Naive thymus-derived CD4-positive, alpha-beta T cell (primary cell): ENCODE results near the gene KLHL22. TPM values are rescaled to one million over a fixed set of nuclear protein-coding genes. Genes with fewer than 3 reads are reported as not detected.

Experiments
- ATAC-seq: fragments of 150-1000 bp; cut with Tn5 transposase; 2 replicates; pipeline ENCODE4 v1.10.0; 2021; ENCODE audit warnings: mild to moderate bottlenecking, moderate library complexity
- CTCF ChIA-PET: fragments of 350-600 bp; sonication (Branson Sonifier 250); formaldehyde crosslinking; loops from one replicate; lab custom pipeline; 2021; ENCODE audit warnings: antibody characterized with exemption; lab: Charles Lee
- POLR2A ChIA-PET: fragments of 350-600 bp; sonication (Branson Sonifier 250); formaldehyde crosslinking; loops from one replicate; lab custom pipeline; 2021; ENCODE audit warnings: antibody characterized with exemption, inconsistent platforms; lab: Charles Lee
- DNase-seq, 9 donors: peaks; one replicate each; pipeline versions ENCODE4 v3.0.0 to v3.0.0-alpha.2; 2020 to 2022; ENCODE audit warnings: mixed read lengths in 1 of 9
- H3K27ac ChIP-seq: one replicate; pipeline ENCODE4 v1.7.0; 2013; ENCODE audit warnings: mild to moderate bottlenecking, low read depth, low read length, moderate library complexity
- H3K27me3 ChIP-seq, 2 donors: one replicate each; pipeline ENCODE4 v1.7.0; 2013; ENCODE audit warnings: low read length in 2 of 2, mild to moderate bottlenecking in 2 of 2, moderate library complexity in 2 of 2; ENCODE audit not compliant: control insufficient read depth in 2 of 2, insufficient read depth in 2 of 2
- H3K36me3 ChIP-seq, 3 experiments: 1 replicate in 2 of 3; 2 replicates in 1 of 3; pipeline ENCODE4 v1.7.0; 2013; ENCODE audit warnings: low read length in 3 of 3, mild to moderate bottlenecking in 3 of 3, moderate library complexity in 1 of 3; ENCODE audit not compliant: insufficient read depth in 3 of 3, control insufficient read depth in 2 of 3
- H3K4me1 ChIP-seq, 2 donors: one replicate each; pipeline ENCODE4 v1.7.0; 2013; ENCODE audit warnings: low read length in 2 of 2, mild to moderate bottlenecking in 2 of 2, moderate library complexity in 1 of 2; ENCODE audit not compliant: control insufficient read depth in 2 of 2, insufficient read depth in 2 of 2
- H3K4me3 ChIP-seq: 2 replicates; pipeline ENCODE4 v1.7.0; 2013; ENCODE audit warnings: mild to moderate bottlenecking, low read length
- H3K9me3 ChIP-seq, 3 experiments: 1 replicate in 2 of 3; 2 replicates in 1 of 3; pipeline ENCODE4 v1.7.0; 2013; ENCODE audit warnings: low read length in 3 of 3; ENCODE audit not compliant: control insufficient read depth in 2 of 3
- H3K27ac Mint-ChIP-seq, 9 donors: one replicate each; pipeline ENCODE4 v1.8.0; 2020 to 2022; ENCODE audit warnings: mixed read lengths in 9 of 9, mild to moderate bottlenecking in 8 of 9, moderate library complexity in 5 of 9, inconsistent platforms in 2 of 9
- H3K27me3 Mint-ChIP-seq, 5 donors: one replicate each; pipeline ENCODE4 v1.8.0; 2021 to 2022; ENCODE audit warnings: mixed read lengths in 5 of 5, mild to moderate bottlenecking in 1 of 5
- H3K36me3 Mint-ChIP-seq, 5 donors: one replicate each; pipeline ENCODE4 v1.8.0; 2020 to 2022; ENCODE audit warnings: mixed read lengths in 5 of 5, mild to moderate bottlenecking in 3 of 5, inconsistent platforms in 1 of 5
- H3K4me1 Mint-ChIP-seq, 7 donors: one replicate each; pipeline ENCODE4 v1.8.0; 2020 to 2022; ENCODE audit warnings: mixed read lengths in 7 of 7, mild to moderate bottlenecking in 3 of 7, inconsistent platforms in 1 of 7
- H3K4me3 Mint-ChIP-seq, 10 donors: one replicate each; pipeline ENCODE4 v1.8.0; 2020 to 2022; ENCODE audit warnings: mild to moderate bottlenecking in 10 of 10, mixed read lengths in 10 of 10, moderate library complexity in 6 of 10, inconsistent platforms in 2 of 10
- H3K9me3 Mint-ChIP-seq, 11 donors: one replicate each; pipeline ENCODE4 v1.8.0; 2020 to 2022; ENCODE audit warnings: mixed read lengths in 11 of 11, mild to moderate bottlenecking in 4 of 11, inconsistent platforms in 1 of 11, moderate library complexity in 1 of 11
- intact Hi-C, 2 donors: fragments of 100-400 bp; cut with micrococcal nuclease; formaldehyde crosslinking; loops; one replicate each; pipeline ENCODE4 v1.15.1; 2023
- polyA plus RNA-seq, 2 donors: library from polyadenylated mRNA; unstranded; fragments of 300-500 nt; fragmentation: Illumina TruSeq; gene quantifications; one replicate each; pipeline ENCODE4 v1.2.3, GENCODE V29; 2021
- total RNA-seq, 6 experiments: library from RNA in 5 of 6; stranded (reverse) in 5 of 6; gene quantifications; 1 replicate in 5 of 6; 2 replicates in 1 of 6; pipeline ENCODE4 v1.2.3 and lab custom pipeline; 2021 to 2026

KLHL22 gene
- total and polyA plus RNA-seq, 7 experiments from 2014 or later, result 20.6 to 71.3 (median 40.0) TPM

DNA sequence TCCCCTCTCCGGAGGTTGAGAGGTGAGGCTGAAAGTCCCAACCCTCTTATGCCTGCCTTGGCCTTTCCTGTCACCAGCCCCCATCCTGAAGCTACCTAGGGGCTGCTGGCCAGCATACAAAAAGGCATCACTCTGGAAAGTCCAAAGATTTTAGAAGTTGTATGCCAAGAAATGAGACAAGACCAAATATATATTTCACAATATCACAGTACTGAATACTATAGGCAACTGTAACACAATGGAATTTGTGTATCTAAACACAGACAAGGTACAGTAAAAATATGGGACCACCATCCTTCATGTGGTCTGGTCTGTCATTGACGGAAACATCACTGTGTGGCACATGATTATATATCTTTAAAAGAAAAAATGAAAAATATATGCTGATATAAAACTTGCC, 4.2 kb downstream of the KLHL22 start:
- Mint-ChIP-seq H3K4me1 (peaks cover 47 to 75% (median 68%) of the 10 kb centered on the region in 7 donors), H3K4me3 (peak overlapping the region in 2 of 10 donors; percentile 51 to 87), H3K27ac (peak overlapping the region in 6 of 9 donors; percentile 20 to 89 (median 54)), H3K27me3 (no peaks in the 10 kb centered on the region), H3K9me3 (no peaks in the 10 kb centered on the region), H3K36me3 (peaks cover 2 to 19% (median 7%) of the 10 kb centered on the region in 5 donors)
- ChIA-PET POLR2A (interaction anchor here (1.1 to 2.4 kb wide), 3 partner anchors 21 to 79 kb away, joined by 3 to 14 read pairs (median 9); no protein-coding TSS in a partner anchor), CTCF (interaction anchor here (1.5 kb wide), 1 partner anchor 28 kb away, joined by 3 read pairs; no protein-coding TSS in a partner anchor)
- ATAC-seq, result no peak
- no peak for DNase-seq
- H3K4me1 ChIP-seq, result peaks cover 9 to 49% of the 10 kb centered on the region in 2 donors
- H3K27ac ChIP-seq, result peak overlapping the region; percentile 43
- no peaks in the 10 kb centered on the region for H3K27me3 ChIP-seq
- intact Hi-C loops, result loop anchor here (10.0 kb wide), 2 partner anchors 167 to 363 kb away; partner anchors contain the start of genes DGCR6L (in 1 of the 2), PI4KA (in 1 of the 2) and SNAP29 (in 1 of the 2)
- H3K9me3 ChIP-seq, result no peaks in the 10 kb centered on the region
- no peak overlapping the region for H3K4me3 ChIP-seq
- H3K36me3 ChIP-seq, result peaks cover 0 to 16% (median 0%) of the 10 kb centered on the region in 3 experiments

DNA sequence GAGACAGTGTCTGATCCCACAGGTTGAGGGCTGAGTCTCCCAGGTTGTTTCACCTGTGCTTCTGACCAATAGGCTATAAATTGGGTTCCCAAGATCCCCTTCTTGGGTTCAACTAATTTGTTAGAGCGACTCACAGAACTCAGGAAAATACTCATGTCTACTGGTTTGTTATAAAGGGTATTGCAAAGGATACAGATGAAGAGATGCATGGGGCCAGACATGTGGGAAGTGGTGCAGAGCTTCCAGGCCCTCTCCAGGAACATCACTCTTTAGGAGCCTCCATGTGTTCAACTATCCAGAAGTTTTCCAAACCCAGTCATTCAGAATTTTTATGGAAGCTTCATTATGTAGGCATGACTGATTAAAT, 4.7 kb downstream of the KLHL22 start:
- no peaks in the 10 kb centered on the region for H3K27me3 Mint-ChIP-seq
- H3K4me1 ChIP-seq, result peaks cover 6 to 48% of the 10 kb centered on the region in 2 donors
- peaks cover 6 to 22% (median 10%) of the 10 kb centered on the region in 5 donors for H3K36me3 Mint-ChIP-seq
- peaks cover 45 to 78% (median 71%) of the 10 kb centered on the region in 7 donors for H3K4me1 Mint-ChIP-seq
- intact Hi-C loops, result loop anchor here (10.0 kb wide), 2 partner anchors 166 to 364 kb away; partner anchors contain the start of genes DGCR6L (in 1 of the 2), PI4KA (in 1 of the 2) and SNAP29 (in 1 of the 2)
- no peak overlapping the region for H3K4me3 ChIP-seq
- H3K27ac ChIP-seq, result peak overlapping the region; percentile 43
- DNase-seq, result no peak
- H3K27ac Mint-ChIP-seq, result peak overlapping the region in 6 of 9 donors; percentile 20 to 83 (median 50)
- H3K9me3 Mint-ChIP-seq, result no peaks in the 10 kb centered on the region
- no peak for ATAC-seq
- H3K36me3 ChIP-seq, result peaks cover 0 to 16% (median 0%) of the 10 kb centered on the region in 3 experiments
- peak overlapping the region in 5 of 10 donors; percentile 11 to 60 (median 37) for H3K4me3 Mint-ChIP-seq
- ChIA-PET POLR2A (interaction anchor here (1.1 to 2.4 kb wide), 2 partner anchors 20 to 27 kb away, joined by 3 to 14 read pairs; no protein-coding TSS in a partner anchor), CTCF (interaction anchor here (0.6 to 1.7 kb wide), 3 partner anchors 14 to 211 kb away, joined by 3 read pairs; no protein-coding TSS in a partner anchor)
- H3K9me3 ChIP-seq, result no peaks in the 10 kb centered on the region
- no peaks in the 10 kb centered on the region for H3K27me3 ChIP-seq

DNA sequence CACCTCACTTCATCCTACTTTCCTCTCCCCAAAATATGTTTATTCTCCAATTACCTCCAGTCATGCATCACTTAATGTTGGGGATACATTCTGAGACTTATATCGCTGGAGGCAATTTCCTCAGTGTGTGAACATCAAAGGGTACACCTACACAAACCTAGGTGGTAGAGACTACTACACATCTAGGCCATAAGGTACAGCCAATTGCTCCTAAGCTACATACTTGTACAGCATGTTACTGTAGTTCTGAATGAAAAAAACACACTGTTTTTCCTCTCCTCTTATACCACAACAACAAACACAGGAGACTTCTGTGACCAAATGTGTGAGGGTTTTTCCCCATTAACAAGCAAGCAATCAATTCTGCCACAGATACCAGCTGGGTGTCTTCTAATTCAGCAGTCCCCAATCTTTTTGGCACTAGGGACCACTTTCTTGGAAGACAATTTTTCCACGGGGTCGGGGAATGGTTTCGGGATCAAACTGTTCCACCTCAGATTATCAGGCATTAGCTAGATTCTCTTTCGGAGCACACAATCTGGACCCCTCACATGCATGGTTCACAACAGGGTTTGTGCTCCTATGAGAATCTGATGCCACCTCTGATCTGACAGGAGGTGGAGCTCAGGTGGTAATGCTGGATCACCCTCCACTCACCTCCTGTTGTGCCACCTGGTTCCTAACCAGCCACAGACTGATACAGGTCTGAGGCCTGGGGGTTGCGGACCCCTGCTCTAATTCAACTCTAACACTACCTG, 5.2 kb downstream of the KLHL22 start:
- Histone ChIP-seq H3K27me3 (no peaks in the 10 kb centered on the region), H3K27ac (peak overlapping the region; percentile 43), H3K36me3 (peaks cover 0 to 16% (median 0%) of the 10 kb centered on the region in 3 experiments), H3K4me3 (no peak overlapping the region), H3K9me3 (no peaks in the 10 kb centered on the region), H3K4me1 (peaks cover 6 to 48% of the 10 kb centered on the region in 2 donors)
- peak overlapping the region in 6 of 9 donors; percentile 47 to 83 (median 64) for H3K27ac Mint-ChIP-seq
- H3K27me3 Mint-ChIP-seq, result no peaks in the 10 kb centered on the region
- H3K4me3 Mint-ChIP-seq, result peak overlapping the region in 7 of 10 donors; percentile 5 to 64 (median 37)
- ChIA-PET CTCF (interaction anchor here (0.6 to 1.7 kb wide), 4 partner anchors 13 to 211 kb away, joined by 3 to 6 read pairs (median 3); no protein-coding TSS in a partner anchor), POLR2A (interaction anchor here (1.1 to 2.4 kb wide), 2 partner anchors 20 to 26 kb away, joined by 3 to 14 read pairs; no protein-coding TSS in a partner anchor)
- no peaks in the 10 kb centered on the region for H3K9me3 Mint-ChIP-seq
- no peak for DNase-seq
- peaks cover 44 to 78% (median 71%) of the 10 kb centered on the region in 7 donors for H3K4me1 Mint-ChIP-seq
- peak; percentile 38 for ATAC-seq
- H3K36me3 Mint-ChIP-seq, result peaks cover 6 to 23% (median 10%) of the 10 kb centered on the region in 5 donors
- intact Hi-C loops, result loop anchor here (10.0 kb wide), 2 partner anchors 166 to 364 kb away; partner anchors contain the start of genes DGCR6L (in 1 of the 2), PI4KA (in 1 of the 2) and SNAP29 (in 1 of the 2)

DNA sequence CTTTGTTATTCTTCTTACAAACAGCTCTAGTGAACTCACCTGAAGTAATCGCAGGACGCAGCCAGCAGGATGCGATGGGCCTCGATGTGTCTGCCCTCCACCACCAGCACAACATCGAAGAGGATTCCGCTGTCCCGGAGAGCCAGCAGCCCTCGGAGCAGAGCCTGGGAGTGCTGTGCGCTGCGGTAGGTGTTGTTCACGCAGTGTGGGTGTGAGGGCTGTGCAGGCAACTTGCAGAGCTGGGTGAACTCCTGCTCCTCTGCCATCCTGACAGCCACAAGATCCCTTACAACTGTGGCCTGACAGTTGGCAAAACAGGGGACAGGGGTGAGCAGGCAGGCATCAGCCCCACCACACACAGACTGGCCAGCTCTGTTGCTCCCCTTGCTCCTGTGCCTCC, 6.6 kb downstream of the KLHL22 start:
- Histone ChIP-seq H3K36me3 (peaks cover 0 to 16% (median 0%) of the 10 kb centered on the region in 3 experiments), H3K4me1 (peaks cover 6 to 42% of the 10 kb centered on the region in 2 donors), H3K9me3 (no peaks in the 10 kb centered on the region), H3K27ac (no peak overlapping the region), H3K27me3 (no peaks in the 10 kb centered on the region), H3K4me3 (no peak overlapping the region)
- Mint-ChIP-seq H3K36me3 (peaks cover 6 to 27% (median 13%) of the 10 kb centered on the region in 5 donors), H3K9me3 (no peaks in the 10 kb centered on the region), H3K27me3 (no peaks in the 10 kb centered on the region), H3K4me1 (peaks cover 39 to 75% (median 68%) of the 10 kb centered on the region in 7 donors), H3K27ac (peak overlapping the region in 2 of 9 donors; percentile 72 to 83), H3K4me3 (peak overlapping the region in 1 of 10 donors; percentile 28)
- intact Hi-C loops, result no loop called here
- ATAC-seq (no peak), DNase-seq (no peak)
- CTCF ChIA-PET, result interaction anchor here (0.8 to 1.6 kb wide), 2 partner anchors 33 to 82 kb away, joined by 3 to 5 read pairs; no protein-coding TSS in a partner anchor
- POLR2A ChIA-PET, result interaction anchor here (0.6 to 2.0 kb wide), 2 partner anchors 24 to 79 kb away, joined by 3 to 11 read pairs; no protein-coding TSS in a partner anchor

DNA sequence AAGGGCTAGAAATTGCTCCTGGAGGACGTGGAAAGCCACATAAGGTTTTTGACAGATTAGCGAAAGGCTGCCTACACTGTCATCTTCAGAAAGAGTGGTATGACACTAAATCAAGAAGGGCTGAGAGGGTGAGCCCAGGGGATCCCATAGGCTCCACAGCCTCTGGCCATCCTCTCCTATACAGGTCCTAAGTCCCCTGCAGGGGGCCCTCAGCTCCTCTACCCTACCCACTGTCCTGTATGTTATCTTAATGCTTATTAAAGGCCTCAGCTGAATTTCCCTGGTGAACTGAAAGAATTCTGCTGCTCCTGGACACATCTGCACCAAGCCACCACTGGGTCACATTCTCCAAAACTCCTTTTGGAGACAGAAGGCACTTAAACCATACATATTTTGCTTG, 7.9 kb downstream of the KLHL22 start:
- Histone ChIP-seq H3K36me3 (peaks cover 0 to 25% (median 0%) of the 10 kb centered on the region in 3 experiments), H3K27ac (no peak overlapping the region), H3K4me3 (no peak overlapping the region), H3K4me1 (peaks cover 6 to 30% of the 10 kb centered on the region in 2 donors), H3K9me3 (no peaks in the 10 kb centered on the region), H3K27me3 (no peaks in the 10 kb centered on the region)
- H3K27me3 Mint-ChIP-seq, result no peaks in the 10 kb centered on the region
- no peaks in the 10 kb centered on the region for H3K9me3 Mint-ChIP-seq
- no peak for DNase-seq
- peaks cover 8 to 38% (median 19%) of the 10 kb centered on the region in 5 donors for H3K36me3 Mint-ChIP-seq
- POLR2A ChIA-PET, result interaction anchor here (1.1 to 2.0 kb wide), 2 partner anchors 23 to 29 kb away, joined by 3 to 11 read pairs; no protein-coding TSS in a partner anchor
- intact Hi-C loops, result no loop called here
- CTCF ChIA-PET, result interaction anchor here (0.6 kb wide), 1 partner anchor 20 kb away, joined by 4 read pairs; no protein-coding TSS in a partner anchor
- H3K4me1 Mint-ChIP-seq, result peaks cover 31 to 70% (median 59%) of the 10 kb centered on the region in 7 donors
- no peak for ATAC-seq
- no peak overlapping the region for H3K4me3 Mint-ChIP-seq
- peak overlapping the region in 4 of 9 donors; percentile 4 to 74 (median 63) for H3K27ac Mint-ChIP-seq

DNA sequence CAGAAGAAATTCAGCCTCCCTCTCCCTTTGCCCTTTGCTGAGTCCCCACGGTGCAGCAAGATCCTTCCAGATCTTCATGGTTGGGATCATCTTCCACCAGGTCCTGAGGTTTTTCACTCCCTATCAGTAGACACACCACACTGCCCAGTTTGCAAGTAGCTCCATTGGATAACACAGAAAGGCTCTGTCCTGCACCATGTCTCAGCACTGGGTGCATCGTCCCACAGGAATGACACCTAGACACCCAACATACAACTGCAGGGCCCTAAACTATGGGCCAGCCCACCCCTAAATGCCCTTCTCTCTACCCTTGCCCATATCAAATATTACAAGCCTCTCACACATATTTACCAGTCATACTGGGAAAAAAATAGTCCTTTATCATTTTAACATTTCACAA, 9.4 kb downstream of the KLHL22 start:
- POLR2A ChIA-PET, result interaction anchor here (0.9 kb wide), 1 partner anchor 21 kb away, joined by 3 read pairs; no protein-coding TSS in a partner anchor
- intact Hi-C loops, result no loop called here
- Mint-ChIP-seq H3K27ac (peak overlapping the region in 4 of 9 donors; percentile 10 to 82 (median 66)), H3K4me1 (peaks cover 24 to 55% (median 45%) of the 10 kb centered on the region in 7 donors), H3K4me3 (no peak overlapping the region), H3K9me3 (no peaks in the 10 kb centered on the region), H3K27me3 (no peaks in the 10 kb centered on the region), H3K36me3 (peaks cover 8 to 40% (median 17%) of the 10 kb centered on the region in 5 donors)
- Histone ChIP-seq H3K27ac (no peak overlapping the region), H3K27me3 (no peaks in the 10 kb centered on the region), H3K9me3 (no peaks in the 10 kb centered on the region), H3K4me3 (no peak overlapping the region), H3K36me3 (peaks cover 0 to 26% (median 0%) of the 10 kb centered on the region in 3 experiments), H3K4me1 (peaks cover 6 to 15% of the 10 kb centered on the region in 2 donors)
- CTCF ChIA-PET, result interaction anchor here (0.7 kb wide), 1 partner anchor 50 kb away, joined by 3 read pairs; no protein-coding TSS in a partner anchor
- DNase-seq, result no peak
- no peak for ATAC-seq
